Activated T-helper 2 cell treated with anti-CD3 and anti-CD28 coated beads, Interferon-gamma antibody, Interleukin-2, Interleukin-4, amounts not matched to agents 10 μg/mL and 5 μg/mL and 100 μg/mL, durations not matched to agents 14 hours and 24 hours and 36 hours (primary cell): ENCODE results near the gene STPG2. TPM values are rescaled to one million over a fixed set of nuclear protein-coding genes. Genes with fewer than 3 reads are reported as not detected.

Source experiments
- DNase-seq: peaks from one replicate; pipeline ENCODE4 v3.0.0; 2021; ENCODE audit warnings: low spot score
- H3K27ac Mint-ChIP-seq: one replicate; pipeline ENCODE4 v1.8.0; 2021; ENCODE audit warnings: mixed read lengths
- H3K27me3 Mint-ChIP-seq: one replicate; pipeline ENCODE4 v1.8.0; 2021; ENCODE audit warnings: low read depth, mixed read lengths
- H3K36me3 Mint-ChIP-seq: one replicate; pipeline ENCODE4 v1.8.0; 2021; ENCODE audit warnings: low read depth, mixed read lengths
- H3K4me1 Mint-ChIP-seq: one replicate; pipeline ENCODE4 v1.8.0; 2021; ENCODE audit warnings: low read depth, mixed read lengths
- H3K4me3 Mint-ChIP-seq: one replicate; pipeline ENCODE4 v1.8.0; 2021; ENCODE audit warnings: low read depth, mild to moderate bottlenecking, moderate library complexity, mixed read lengths
- H3K9me3 Mint-ChIP-seq: one replicate; pipeline ENCODE4 v1.8.0; 2021; ENCODE audit warnings: mixed read lengths
- intact Hi-C: fragments of 100-400 bp; cut with micrococcal nuclease; formaldehyde crosslinking; loops from one replicate; pipeline ENCODE4 v1.15.1; 2023
- total RNA-seq: library from RNA; stranded (reverse); gene quantifications from 2 replicates; pipeline ENCODE4 v1.2.3, GENCODE V29; 2022

STPG2 gene
- total RNA-seq, 1 donor from 2014 or later: not detected

GRCh38 chr4:97812768-97813167 lies 330.5 kb downstream of the STPG2 start:
- H3K27me3 Mint-ChIP-seq: no peaks in the 10 kb centered on the region
- no peaks in the 10 kb centered on the region for H3K4me1 Mint-ChIP-seq
- no peak for DNase-seq
- H3K9me3 Mint-ChIP-seq: peaks cover 5% of the 10 kb centered on the region
- intact Hi-C loops: no loop called here
- H3K36me3 Mint-ChIP-seq: no peaks in the 10 kb centered on the region
- no peak overlapping the region for H3K4me3 Mint-ChIP-seq
- no peak overlapping the region for H3K27ac Mint-ChIP-seq

DNA sequence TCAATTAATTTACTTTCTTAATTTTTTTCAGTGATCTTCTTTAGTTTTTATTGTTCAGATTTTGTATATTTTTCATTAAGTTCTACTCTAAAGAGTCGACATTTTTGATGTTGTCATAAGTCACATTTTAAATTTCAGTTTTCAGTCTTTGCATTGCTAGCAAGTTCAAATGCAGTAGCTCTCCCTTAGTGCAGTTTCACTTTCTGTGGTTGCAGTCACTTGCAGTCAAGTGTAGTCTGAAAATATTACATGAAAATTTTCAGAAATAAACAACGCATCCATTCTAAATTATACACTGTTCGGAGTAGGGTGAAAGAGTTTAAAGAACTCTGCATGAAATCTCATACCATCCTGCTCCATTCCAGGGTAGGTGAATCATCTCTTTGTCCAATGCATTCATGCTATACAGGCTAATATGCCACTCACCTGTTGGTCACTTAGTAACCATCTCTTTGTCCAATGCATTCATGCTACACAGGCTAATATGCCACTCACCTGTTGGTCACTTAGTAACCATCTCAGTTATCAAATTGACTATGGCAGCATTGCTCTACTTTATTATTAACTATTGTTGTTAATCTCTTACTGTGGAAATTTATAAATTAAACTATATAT lies 356.9 kb downstream of the STPG2 start:
- no peak for DNase-seq

DNA sequence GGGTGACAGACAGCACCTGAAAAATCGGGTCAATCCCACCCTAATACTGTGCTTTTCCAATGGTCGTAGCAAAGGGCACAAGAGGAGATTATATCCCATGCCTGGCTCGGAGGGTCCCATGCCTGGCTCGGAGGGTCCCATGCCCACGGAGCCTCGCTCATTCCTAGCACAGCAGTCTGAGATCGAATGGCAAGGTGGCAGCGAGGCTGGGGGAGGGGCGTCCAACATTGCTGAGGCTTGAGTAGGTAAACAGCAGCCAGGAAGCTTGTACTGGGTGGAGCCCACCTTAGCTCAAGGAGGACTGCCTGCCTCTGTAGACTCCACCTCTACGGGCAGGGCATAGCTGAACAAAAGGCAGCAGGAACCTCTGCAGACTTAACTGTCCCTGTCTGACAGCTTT lies 365.1 kb downstream of the STPG2 start:
- no peaks in the 10 kb centered on the region for H3K36me3 Mint-ChIP-seq
- peaks cover 11% of the 10 kb centered on the region for H3K9me3 Mint-ChIP-seq
- no peaks in the 10 kb centered on the region for H3K4me1 Mint-ChIP-seq
- intact Hi-C loops: no loop called here
- no peaks in the 10 kb centered on the region for H3K27me3 Mint-ChIP-seq
- no peak overlapping the region for H3K27ac Mint-ChIP-seq
- DNase-seq: no peak
- no peak overlapping the region for H3K4me3 Mint-ChIP-seq

More for the DNA sequence above, 356.9 kb downstream of the STPG2 start:
- Mint-ChIP-seq H3K27me3 (no peaks in the 10 kb centered on the region), H3K27ac (no peak overlapping the region), H3K9me3 (peaks cover 14% of the 10 kb centered on the region), H3K4me1 (no peaks in the 10 kb centered on the region), H3K4me3 (no peak overlapping the region), H3K36me3 (no peaks in the 10 kb centered on the region)
- intact Hi-C loops: no loop called here

DNA sequence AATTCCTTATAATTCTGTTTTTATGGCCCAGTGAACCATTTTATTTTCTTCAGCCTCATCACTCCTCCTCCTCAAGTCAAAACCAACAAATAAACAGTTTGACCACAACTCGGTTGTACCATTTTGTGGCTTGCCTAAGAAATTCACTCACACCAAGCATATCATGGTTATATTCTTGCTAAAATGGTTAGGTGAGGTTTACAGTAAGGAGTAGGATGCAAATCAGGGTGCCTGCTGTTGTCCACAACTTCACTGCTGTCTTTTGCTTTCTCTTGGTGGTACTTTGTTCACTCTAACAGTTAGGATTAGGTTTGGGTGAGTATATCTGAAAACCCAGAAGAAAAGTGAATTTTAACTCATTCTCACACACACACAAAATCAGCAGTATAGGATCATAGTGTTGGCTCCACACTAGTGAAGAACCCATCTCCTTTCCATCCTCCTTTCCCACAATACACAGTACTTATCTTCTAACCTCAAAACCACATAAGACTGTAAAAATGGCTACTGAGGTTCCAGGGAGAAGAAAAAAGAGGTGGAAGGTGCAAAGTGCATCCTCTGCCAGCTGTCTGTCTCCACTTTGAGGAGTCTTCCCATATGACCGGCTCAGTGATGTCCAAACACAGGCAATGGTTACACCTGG lies 368.8 kb downstream of the STPG2 start:
- DNase-seq: no peak
- H3K9me3 Mint-ChIP-seq: peaks cover 6% of the 10 kb centered on the region

GRCh38 chr4:97770222-97770621 lies 373.1 kb downstream of the STPG2 start:
- H3K27ac Mint-ChIP-seq: no peak overlapping the region
- H3K4me1 Mint-ChIP-seq: no peaks in the 10 kb centered on the region
- no peaks in the 10 kb centered on the region for H3K9me3 Mint-ChIP-seq
- no peaks in the 10 kb centered on the region for H3K27me3 Mint-ChIP-seq
- DNase-seq: no peak
- H3K4me3 Mint-ChIP-seq: no peak overlapping the region
- H3K36me3 Mint-ChIP-seq: no peaks in the 10 kb centered on the region
- intact Hi-C loops: no loop called here

More for the DNA sequence above, 368.8 kb downstream of the STPG2 start:
- Mint-ChIP-seq H3K4me1 (no peaks in the 10 kb centered on the region), H3K27me3 (no peaks in the 10 kb centered on the region), H3K4me3 (no peak overlapping the region), H3K27ac (no peak overlapping the region), H3K36me3 (no peaks in the 10 kb centered on the region)
- intact Hi-C loops: no loop called here

DNA sequence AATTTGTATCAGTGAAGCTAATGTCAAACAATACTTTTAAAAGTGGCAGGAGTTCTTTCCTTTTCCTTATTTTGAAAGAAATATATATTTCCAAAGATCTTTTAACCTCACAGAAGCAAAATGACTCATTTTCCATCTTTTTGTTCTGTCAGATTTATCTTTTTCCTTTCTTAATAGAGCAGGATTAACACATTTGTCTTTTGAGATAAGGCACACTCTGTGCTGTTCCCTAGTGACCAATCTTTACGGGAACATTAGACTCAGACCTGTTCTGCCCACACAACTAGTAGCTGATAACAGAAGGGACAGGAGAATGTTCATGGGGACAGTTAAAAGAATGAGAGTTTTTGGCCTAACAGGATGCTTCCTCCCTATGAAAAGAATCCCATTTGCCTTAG lies 381.2 kb downstream of the STPG2 start:
- Mint-ChIP-seq H3K27ac (no peak overlapping the region), H3K27me3 (no peaks in the 10 kb centered on the region), H3K4me3 (no peak overlapping the region), H3K36me3 (no peaks in the 10 kb centered on the region), H3K9me3 (peaks cover 4% of the 10 kb centered on the region), H3K4me1 (no peaks in the 10 kb centered on the region)
- intact Hi-C loops: no loop called here
- DNase-seq: no peak

GRCh38 chr4:97761445-97762114 lies 381.7 kb downstream of the STPG2 start:
- Mint-ChIP-seq H3K4me3 (no peak overlapping the region), H3K27me3 (no peaks in the 10 kb centered on the region), H3K36me3 (no peaks in the 10 kb centered on the region), H3K9me3 (peaks cover 4% of the 10 kb centered on the region), H3K27ac (no peak overlapping the region), H3K4me1 (no peaks in the 10 kb centered on the region)
- intact Hi-C loops: no loop called here
- DNase-seq: no peak

GRCh38 chr4:97759785-97760184 lies 383.5 kb downstream of the STPG2 start:
- Mint-ChIP-seq H3K4me3 (no peak overlapping the region), H3K27me3 (no peaks in the 10 kb centered on the region), H3K36me3 (no peaks in the 10 kb centered on the region), H3K27ac (no peak overlapping the region), H3K4me1 (no peaks in the 10 kb centered on the region), H3K9me3 (peaks cover 4% of the 10 kb centered on the region)
- intact Hi-C loops: no loop called here
- DNase-seq: no peak

DNA sequence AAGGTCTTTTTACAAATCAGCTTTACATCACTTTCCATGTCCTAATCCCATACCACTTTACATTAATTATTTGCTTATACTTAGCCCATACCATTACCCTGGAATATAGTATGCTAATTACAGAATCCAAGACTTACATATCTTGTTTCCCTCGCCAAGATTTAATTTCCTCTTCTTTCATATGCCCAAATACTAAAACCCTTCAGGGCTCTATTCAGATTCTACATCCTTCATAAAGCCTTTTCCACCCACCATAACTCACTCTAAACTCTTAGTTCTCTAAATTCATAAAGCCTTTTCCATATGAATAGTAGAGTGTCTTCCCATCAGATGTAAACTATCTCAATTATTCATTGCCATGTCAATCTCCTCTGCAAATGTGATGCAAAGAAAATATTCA lies 390.7 kb downstream of the STPG2 start:
- Mint-ChIP-seq H3K27me3 (no peaks in the 10 kb centered on the region), H3K27ac (no peak overlapping the region), H3K4me3 (no peak overlapping the region), H3K36me3 (no peaks in the 10 kb centered on the region), H3K4me1 (no peaks in the 10 kb centered on the region), H3K9me3 (peaks cover 4% of the 10 kb centered on the region)
- intact Hi-C loops: no loop called here
- DNase-seq: no peak

GRCh38 chr4:97747945-97748344 lies 395.3 kb downstream of the STPG2 start:
- intact Hi-C loops: no loop called here

GRCh38 chr4:97720869-97721432 lies 422.3 kb downstream of the STPG2 start:
- no peak overlapping the region for H3K27ac Mint-ChIP-seq
- no peaks in the 10 kb centered on the region for H3K4me1 Mint-ChIP-seq
- intact Hi-C loops: no loop called here
- no peak overlapping the region for H3K4me3 Mint-ChIP-seq
- no peak for DNase-seq
- H3K36me3 Mint-ChIP-seq: no peaks in the 10 kb centered on the region
- H3K27me3 Mint-ChIP-seq: no peaks in the 10 kb centered on the region
- H3K9me3 Mint-ChIP-seq: no peaks in the 10 kb centered on the region

More at GRCh38 chr4:97747945-97748344, 395.3 kb downstream of the STPG2 start:
- H3K36me3 Mint-ChIP-seq: no peaks in the 10 kb centered on the region
- H3K9me3 Mint-ChIP-seq: no peaks in the 10 kb centered on the region
- no peak overlapping the region for H3K27ac Mint-ChIP-seq
- no peaks in the 10 kb centered on the region for H3K27me3 Mint-ChIP-seq
- H3K4me3 Mint-ChIP-seq: no peak overlapping the region
- no peak for DNase-seq
- H3K4me1 Mint-ChIP-seq: no peaks in the 10 kb centered on the region

DNA sequence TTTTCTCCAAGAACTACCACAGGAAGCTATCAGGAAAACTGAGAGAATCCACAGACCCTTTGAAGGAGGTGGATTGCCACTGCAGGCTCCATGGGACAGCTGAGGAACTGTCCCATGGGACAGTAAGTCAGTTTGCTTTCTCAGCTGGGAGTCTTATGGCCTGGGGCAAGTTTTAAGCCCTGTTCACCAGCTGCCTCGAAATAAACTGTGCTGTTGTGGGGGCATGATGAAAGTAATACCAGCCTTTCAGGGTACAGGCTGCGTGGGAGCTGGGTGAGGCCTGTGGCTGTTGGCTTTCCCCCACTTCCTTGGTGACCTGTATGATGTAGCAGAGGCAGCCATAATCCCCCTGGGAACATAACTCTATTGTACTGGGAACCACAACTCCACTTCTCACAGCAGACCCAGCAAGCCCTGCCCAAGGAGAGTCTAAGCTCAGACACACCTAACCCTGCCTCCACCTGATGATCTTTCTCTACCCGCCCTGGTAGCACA lies 452.1 kb downstream of the STPG2 start:
- no peak for DNase-seq
- peaks cover 44% of the 10 kb centered on the region for H3K9me3 Mint-ChIP-seq
- no peak overlapping the region for H3K4me3 Mint-ChIP-seq

More for the DNA sequence above, 452.1 kb downstream of the STPG2 start:
- H3K36me3 Mint-ChIP-seq: no peaks in the 10 kb centered on the region
- intact Hi-C loops: no loop called here
- no peak overlapping the region for H3K27ac Mint-ChIP-seq
- no peaks in the 10 kb centered on the region for H3K4me1 Mint-ChIP-seq
- no peaks in the 10 kb centered on the region for H3K27me3 Mint-ChIP-seq
